Small intestine (tissue), 7 donors: ENCODE data around the gene ITGA2B. TPM values are rescaled to one million over a fixed set of nuclear protein-coding genes. Genes with fewer than 3 reads are reported as not detected.

ENCODE experiments used
- DNase-seq, 2 donors: peaks; one replicate each; pipeline versions ENCODE4 v3.0.0 to v3.0.0-alpha.2; 2013
- FAIRE-seq: peaks from 2 replicates; lab custom pipeline; 2012; peaks lifted over from hg19 to GRCh38; lab: Jason Lieb, UNC
- H3K27ac ChIP-seq, 3 donors: one replicate each; pipeline ENCODE4 v1.5.1; 2013; ENCODE audit warnings: low read length in 2 of 3, mild to moderate bottlenecking in 2 of 3, control low read depth in 1 of 3, inconsistent platforms in 1 of 3, low read depth in 1 of 3, moderate library complexity in 1 of 3
- H3K27me3 ChIP-seq, 3 donors: one replicate each; pipeline ENCODE4 v1.6.1; 2013; ENCODE audit warnings: low read length in 3 of 3, inconsistent platforms in 1 of 3; ENCODE audit not compliant: control insufficient read depth in 3 of 3, insufficient read depth in 3 of 3
- H3K36me3 ChIP-seq, 3 donors: one replicate each; pipeline ENCODE4 v1.6.1; 2013; ENCODE audit warnings: low read length in 3 of 3, inconsistent platforms in 1 of 3, low read depth in 1 of 3, mild to moderate bottlenecking in 1 of 3, moderate library complexity in 1 of 3; ENCODE audit not compliant: control insufficient read depth in 3 of 3, insufficient read depth in 2 of 3
- H3K4me1 ChIP-seq, 3 donors: one replicate each; pipeline ENCODE4 v1.6.1; 2013; ENCODE audit warnings: low read length in 2 of 3, inconsistent platforms in 1 of 3, low read depth in 1 of 3, mild to moderate bottlenecking in 1 of 3, moderate library complexity in 1 of 3; ENCODE audit not compliant: control insufficient read depth in 3 of 3, insufficient read depth in 2 of 3
- H3K4me3 ChIP-seq, 3 donors: one replicate each; pipeline ENCODE4 v1.5.1; 2013; ENCODE audit warnings: low read length in 3 of 3, control low read depth in 1 of 3, inconsistent platforms in 1 of 3, low read depth in 1 of 3, mild to moderate bottlenecking in 1 of 3, moderate library complexity in 1 of 3
- H3K9me3 ChIP-seq, 2 donors: one replicate each; pipeline ENCODE4 v1.6.1; 2013; ENCODE audit warnings: low read depth in 1 of 2, low read length in 1 of 2; ENCODE audit not compliant: control insufficient read depth in 2 of 2, insufficient read depth in 1 of 2
- whole genome bisulfite sequencing, 3 donors: extraction: QIAGEN DNeasy Blood & Tissue Kit; methylation state at CpG; one replicate each; pipeline ENCODE4 v1.1.7; 2013; 5-methylcytosine and 5-hydroxymethylcytosine counted together
- polyA plus RNA-seq, 4 donors: library from polyadenylated mRNA; stranded (reverse) in 3 of 4; unstranded in 1 of 4; fragments of 200-250 nt in 3 of 4; fragments of 120-200 nt in 1 of 4; gene quantifications; one replicate each; pipeline versions ENCODE4 v1.2.1 to v1.2.3, GENCODE V29; 2013
- donor health status: healthy with polysubstance abuse.
- donor health status: control.
- donor health status: control.
- donor health status: Bipolar disorder and iron deficiency.
- donor health status: healthy.

The ITGA2B gene
- polyA plus RNA-seq, 4 donors = 0.27 to 0.59 (median 0.31) TPM; not detected in 1

DNA sequence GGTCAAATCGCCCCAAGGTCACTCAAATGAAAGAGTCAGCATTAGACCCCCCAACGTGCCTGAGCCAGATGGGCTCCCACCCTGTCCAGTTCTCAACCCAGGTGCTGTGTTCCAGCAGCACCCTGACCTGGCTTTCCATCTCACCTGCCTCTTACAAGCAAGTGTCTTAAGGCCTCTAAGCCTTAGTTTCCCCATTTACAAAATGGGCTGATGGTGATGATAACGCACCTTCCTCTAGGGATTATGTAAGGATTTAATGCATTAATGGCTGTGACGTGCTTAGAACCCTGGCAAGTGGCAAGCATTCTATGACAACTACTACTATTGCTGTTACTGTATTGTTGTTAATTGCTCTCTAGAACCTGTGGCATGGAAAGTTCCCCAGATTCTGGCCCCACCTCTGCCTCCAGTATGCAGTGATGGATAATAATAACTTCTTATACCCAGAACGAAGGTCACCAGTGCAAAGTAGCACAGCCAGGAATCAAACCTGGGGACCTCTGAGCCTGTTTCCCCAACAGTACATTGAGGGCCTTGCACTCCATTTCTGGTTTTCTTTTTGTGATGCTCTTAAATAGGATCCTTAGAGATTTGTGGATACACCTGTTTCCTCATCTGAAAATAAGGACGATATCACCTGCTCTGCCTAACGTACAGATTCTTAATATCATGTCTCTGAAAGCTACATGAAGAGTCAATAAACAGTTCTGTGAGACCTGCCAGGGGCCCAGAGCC, 61.6 kb downstream of the ITGA2B start:
- no peak for FAIRE-seq
- Histone ChIP-seq H3K4me3 (no peak overlapping the region), H3K4me1 (peaks cover 0 to 5% (median 4%) of the 10 kb centered on the region in 3 donors), H3K9me3 (no peaks in the 10 kb centered on the region), H3K36me3 (no peaks in the 10 kb centered on the region), H3K27ac (no peak overlapping the region), H3K27me3 (no peaks in the 10 kb centered on the region)
- 51 to 73% (median 58%) methylated on average over 7 of the region's 7 CpGs for WGBS, 3 donors
- DNase-seq = no peak

DNA sequence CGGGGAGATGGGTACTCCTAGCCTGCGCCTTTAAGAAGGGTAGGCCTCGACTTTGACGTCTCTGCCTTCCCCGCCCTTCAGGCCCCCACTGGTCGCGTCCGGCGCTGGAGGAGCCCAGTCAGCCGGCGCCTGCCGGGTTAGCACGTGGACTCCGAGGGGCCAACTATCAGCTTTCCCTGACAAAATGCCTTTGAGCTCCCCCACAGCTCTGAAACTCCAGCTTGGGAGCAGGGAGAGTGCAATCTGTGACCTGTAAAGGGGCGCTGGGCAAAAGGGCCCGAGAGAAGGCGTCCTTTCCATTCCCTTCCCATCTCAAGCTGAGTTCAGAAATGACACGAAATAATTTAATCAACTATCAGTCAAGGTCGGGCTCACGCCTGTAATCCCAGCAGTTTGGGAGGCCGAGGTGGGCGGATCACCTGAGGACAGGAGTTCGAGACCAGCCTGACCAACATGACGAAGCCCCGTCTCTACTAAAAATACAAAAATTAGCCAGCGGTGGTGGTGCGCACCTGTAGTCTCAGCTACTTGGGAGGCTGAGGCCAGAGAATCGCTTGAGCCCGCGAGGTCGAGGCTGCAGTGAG, 62.5 kb downstream of the ITGA2B start:
- Histone ChIP-seq H3K36me3 (peaks cover 0 to 8% (median 0%) of the 10 kb centered on the region in 3 donors), H3K27ac (peak overlapping the region in 2 of 3 donors; percentile 25 to 52), H3K9me3 (no peaks in the 10 kb centered on the region), H3K4me1 (peaks cover 0 to 5% (median 4%) of the 10 kb centered on the region in 3 donors), H3K27me3 (no peaks in the 10 kb centered on the region), H3K4me3 (peak overlapping the region in 2 of 3 donors; percentile 20 to 86)
- FAIRE-seq (no peak), DNase-seq (peak; percentile 97 to 98)
- 20 to 24% (median 23%) methylated on average over 31 of the region's 31 CpGs for WGBS, 3 donors

GRCh38 chr17:44324571-44325275, 64.7 kb downstream of the ITGA2B start, which contains the start of gene SLC25A39:
SLC25A39 (minus strand) TSS chr17:44324823; CDS start chr17:44323562, 1,261 bp downstream.
- Histone ChIP-seq H3K9me3 (no peaks in the 10 kb centered on the region), H3K4me3 (peak within 1 kb of the TSS; percentile 86 to 93 (median 92)), H3K4me1 (peaks cover 0 to 5% (median 4%) of the 10 kb centered on the region in 3 donors), H3K27me3 (no peaks in the 10 kb centered on the region), H3K36me3 (peaks cover 4 to 30% (median 7%) of the 10 kb centered on the region in 3 donors), H3K27ac (peak within 1 kb of the TSS; percentile 86 to 98 (median 95))
- FAIRE-seq (no peak), DNase-seq (peak; percentile 94 to 98)
- WGBS, 3 donors = 0 to 1% (median 0%) methylated on average over 64 to 85 of the region's 85 CpGs

DNA sequence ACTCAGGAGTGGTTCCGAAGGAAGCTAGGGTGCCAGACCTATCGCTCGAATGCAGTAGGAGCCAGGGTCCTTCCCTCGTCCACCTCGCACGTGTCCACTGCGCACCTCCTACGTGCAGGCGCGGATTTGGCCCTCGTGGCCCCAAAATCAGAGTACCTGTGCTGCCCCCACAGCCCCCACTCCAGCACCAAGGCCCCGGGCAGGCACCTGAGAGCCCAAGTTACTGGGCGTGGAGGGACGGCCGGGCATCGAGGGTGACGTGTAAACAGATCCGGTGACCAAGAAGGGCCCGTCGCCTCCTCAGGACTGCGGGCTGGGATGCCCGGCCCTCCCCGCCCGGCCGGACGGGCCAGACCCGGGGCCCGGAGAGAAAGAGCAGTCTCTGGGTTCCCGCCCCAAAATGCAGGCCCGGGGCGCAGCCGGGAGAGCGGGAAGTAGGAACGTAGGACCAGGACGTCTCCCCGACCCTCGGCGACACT, 65.3 kb downstream of the ITGA2B start:
- peak in 1 of 2 donors; percentile 38 for DNase-seq
- no peak for FAIRE-seq
- Histone ChIP-seq H3K4me1 (peaks cover 0 to 5% (median 4%) of the 10 kb centered on the region in 3 donors), H3K4me3 (peak overlapping the region; percentile 86 to 93 (median 92)), H3K9me3 (no peaks in the 10 kb centered on the region), H3K36me3 (peaks cover 4 to 36% (median 11%) of the 10 kb centered on the region in 3 donors), H3K27ac (peak overlapping the region; percentile 51 to 80 (median 75)), H3K27me3 (no peaks in the 10 kb centered on the region)
- WGBS, 3 donors = 1 to 2% (median 2%) methylated on average over 22 to 38 of the region's 38 CpGs

DNA sequence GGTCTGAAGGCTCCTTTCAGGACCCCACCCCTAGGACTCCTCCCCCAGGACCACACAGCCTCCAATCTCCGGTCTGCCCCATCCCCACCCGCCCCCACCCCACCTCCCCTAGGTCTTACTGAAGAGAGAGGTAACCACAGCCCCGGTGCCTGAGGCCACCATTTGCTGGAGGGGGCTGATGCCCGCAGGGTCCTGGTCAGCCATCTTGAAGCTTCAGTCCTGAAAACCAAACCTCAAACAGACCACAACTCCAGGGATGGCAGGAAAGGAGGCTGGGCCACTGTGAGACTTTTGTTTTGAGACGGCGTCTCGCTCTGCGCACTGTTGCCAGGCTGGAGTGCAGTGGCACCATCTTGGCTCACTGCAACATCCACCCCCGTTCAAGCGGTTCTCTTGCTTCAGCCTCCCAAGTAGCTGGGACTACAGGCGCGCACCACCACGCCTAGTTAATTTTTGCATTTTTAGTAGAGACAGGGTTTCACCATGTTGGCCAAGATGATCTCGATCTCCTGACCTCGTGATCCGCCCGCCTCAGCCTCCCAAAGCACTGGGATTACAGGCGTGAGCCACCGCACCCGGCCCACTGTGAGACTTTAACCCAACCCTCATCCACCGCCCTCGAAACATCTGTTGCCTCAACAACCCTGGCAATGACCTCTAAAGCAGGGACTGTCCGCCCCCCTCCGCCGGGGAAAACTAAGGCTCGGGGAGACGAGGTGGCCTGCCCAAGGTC, 65.9 kb downstream of the ITGA2B start:
- Histone ChIP-seq H3K4me1 (peaks cover 0 to 5% (median 4%) of the 10 kb centered on the region in 3 donors), H3K4me3 (peak overlapping the region; percentile 86 to 93 (median 92)), H3K27me3 (no peaks in the 10 kb centered on the region), H3K27ac (peak overlapping the region in 2 of 3 donors; percentile 75 to 80), H3K9me3 (no peaks in the 10 kb centered on the region), H3K36me3 (peaks cover 4 to 41% (median 11%) of the 10 kb centered on the region in 3 donors)
- DNase-seq = no peak
- 50 to 58% (median 55%) methylated on average over 26 to 27 of the region's 27 CpGs for WGBS, 3 donors
- no peak for FAIRE-seq

- H3K27me3 ChIP-seq = peaks cover 0 to 8% (median 0%) of the 10 kb centered on the region in 3 donors
- H3K9me3 ChIP-seq = no peaks in the 10 kb centered on the region
- no peak overlapping the region for H3K4me3 ChIP-seq
- DNase-seq = no peak
- no peak overlapping the region for H3K27ac ChIP-seq
- H3K4me1 ChIP-seq = peaks cover 0 to 5% (median 4%) of the 10 kb centered on the region in 3 donors
- no peak for FAIRE-seq
- WGBS, 3 donors = 94 to 96% (median 95%) methylated on average over 11 of the region's 11 CpGs
- H3K36me3 ChIP-seq = peaks cover 4 to 45% (median 11%) of the 10 kb centered on the region in 3 donors
Observed at GRCh38 chr17:44322236-44322895, 67.1 kb downstream of the ITGA2B start.
